ENCODE results near the gene CDK2AP2. TPM values are rescaled to one million over a fixed set of nuclear protein-coding genes. Genes with fewer than 3 reads are reported as not detected.

The CDK2AP2 gene
- total RNA-seq, 2 donors from 2014 or later = 57.1 to 91.9 TPM

DNA sequence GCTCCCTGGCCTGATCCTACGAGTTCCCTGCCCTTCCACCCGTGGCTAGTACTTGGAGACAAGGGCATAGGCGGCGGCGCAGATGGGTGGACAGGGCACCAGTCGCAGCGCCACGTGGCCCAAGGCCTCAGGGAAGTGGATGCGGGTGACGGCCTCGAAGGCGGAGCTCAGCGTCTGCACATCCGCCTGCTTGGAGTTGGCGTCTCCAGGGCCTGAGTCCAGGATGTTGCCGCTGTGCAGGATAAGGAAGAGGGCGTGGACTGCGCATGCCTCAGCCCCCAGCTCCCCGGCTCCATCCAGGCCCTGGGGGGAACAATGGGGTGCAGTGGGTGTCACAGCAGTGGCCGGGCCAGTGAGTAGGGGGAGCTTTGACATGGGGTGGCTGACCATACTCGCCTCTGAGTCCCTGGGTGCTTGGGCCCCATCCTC, 9.4 kb downstream of the CDK2AP2 start:
- H3K9me3 ChIP-seq = no peaks in the 10 kb centered on the region
- peaks cover 0 to 2% of the 10 kb centered on the region in 2 donors for H3K36me3 ChIP-seq
- H3K4me3 ChIP-seq = no peak overlapping the region
- WGBS = 73% methylated on average over 16 of the region's 21 CpGs
- H3K4me1 ChIP-seq (replicated peaks) = no peaks in the 10 kb centered on the region
- TF ChIP-seq, protein P1, sequence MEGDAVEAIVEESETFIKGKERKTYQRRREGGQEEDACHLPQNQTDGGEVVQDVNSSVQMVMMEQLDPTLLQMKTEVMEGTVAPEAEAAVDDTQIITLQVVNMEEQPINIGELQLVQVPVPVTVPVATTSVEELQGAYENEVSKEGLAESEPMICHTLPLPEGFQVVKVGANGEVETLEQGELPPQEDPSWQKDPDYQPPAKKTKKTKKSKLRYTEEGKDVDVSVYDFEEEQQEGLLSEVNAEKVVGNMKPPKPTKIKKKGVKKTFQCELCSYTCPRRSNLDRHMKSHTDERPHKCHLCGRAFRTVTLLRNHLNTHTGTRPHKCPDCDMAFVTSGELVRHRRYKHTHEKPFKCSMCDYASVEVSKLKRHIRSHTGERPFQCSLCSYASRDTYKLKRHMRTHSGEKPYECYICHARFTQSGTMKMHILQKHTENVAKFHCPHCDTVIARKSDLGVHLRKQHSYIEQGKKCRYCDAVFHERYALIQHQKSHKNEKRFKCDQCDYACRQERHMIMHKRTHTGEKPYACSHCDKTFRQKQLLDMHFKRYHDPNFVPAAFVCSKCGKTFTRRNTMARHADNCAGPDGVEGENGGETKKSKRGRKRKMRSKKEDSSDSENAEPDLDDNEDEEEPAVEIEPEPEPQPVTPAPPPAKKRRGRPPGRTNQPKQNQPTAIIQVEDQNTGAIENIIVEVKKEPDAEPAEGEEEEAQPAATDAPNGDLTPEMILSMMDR (IDR thresholded peaks at IDR 0.05) = no peak
- TF ChIP-seq POLR2A (IDR thresholded peaks at IDR 0.05) (no peak), POLR2AphosphoS5 (IDR thresholded peaks at IDR 0.05) (no peak)
- no peaks in the 10 kb centered on the region for H3K27me3 ChIP-seq (replicated peaks; ENCODE audit: insufficient read depth)
- H3K27ac ChIP-seq = no peak overlapping the region
- intact Hi-C loops (cut with DNase I) = no loop called here
- no peak for DNase-seq (ENCODE audit: low spot score)

DNA sequence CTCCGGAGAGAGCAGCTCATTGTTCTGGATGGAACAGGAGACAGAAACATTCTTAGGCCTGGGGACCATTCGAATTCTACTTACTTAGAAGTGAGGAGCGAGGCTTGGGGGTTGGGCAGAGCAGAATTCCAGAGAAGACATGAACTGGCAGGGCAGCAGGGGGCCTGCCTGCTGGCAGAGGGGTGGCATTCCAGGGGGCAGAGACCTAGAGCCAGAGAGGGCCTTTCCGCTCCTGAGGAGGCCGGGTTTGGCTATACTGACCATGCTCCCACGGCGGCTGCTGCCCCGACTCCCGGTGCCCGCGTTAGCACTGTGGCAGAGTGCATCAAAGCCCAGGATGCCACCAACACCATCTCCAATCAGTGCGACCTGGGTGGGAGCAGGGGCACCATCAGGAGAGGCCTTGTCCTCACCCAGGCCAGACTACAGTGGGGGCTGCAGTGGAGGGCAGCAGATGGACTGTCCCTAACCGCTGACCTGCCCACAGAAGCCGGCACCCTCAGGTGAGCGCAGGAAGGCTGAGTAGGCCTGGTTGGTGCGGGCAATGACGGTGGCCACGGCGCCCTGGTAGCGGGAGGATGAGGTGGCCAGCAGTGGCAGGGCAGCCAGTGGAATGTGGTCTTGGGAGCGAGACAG, 10.2 kb downstream of the CDK2AP2 start:
- Histone ChIP-seq H3K4me3 (no peak overlapping the region), H3K4me1 (replicated peaks) (no peaks in the 10 kb centered on the region), H3K27me3 (replicated peaks; ENCODE audit: insufficient read depth) (no peaks in the 10 kb centered on the region), H3K27ac (no peak overlapping the region), H3K9me3 (no peaks in the 10 kb centered on the region), H3K36me3 (peaks cover 0 to 2% of the 10 kb centered on the region in 2 donors)
- TF ChIP-seq, protein P1 (IDR thresholded peaks at IDR 0.05) = no peak
- TF ChIP-seq POLR2AphosphoS5 (IDR thresholded peaks at IDR 0.05) (no peak), POLR2A (IDR thresholded peaks at IDR 0.05) (no peak)
- DNase-seq (ENCODE audit: low spot score) = no peak
- intact Hi-C loops (cut with DNase I) = no loop called here
- 95% methylated on average over 21 of the region's 21 CpGs for WGBS

DNA sequence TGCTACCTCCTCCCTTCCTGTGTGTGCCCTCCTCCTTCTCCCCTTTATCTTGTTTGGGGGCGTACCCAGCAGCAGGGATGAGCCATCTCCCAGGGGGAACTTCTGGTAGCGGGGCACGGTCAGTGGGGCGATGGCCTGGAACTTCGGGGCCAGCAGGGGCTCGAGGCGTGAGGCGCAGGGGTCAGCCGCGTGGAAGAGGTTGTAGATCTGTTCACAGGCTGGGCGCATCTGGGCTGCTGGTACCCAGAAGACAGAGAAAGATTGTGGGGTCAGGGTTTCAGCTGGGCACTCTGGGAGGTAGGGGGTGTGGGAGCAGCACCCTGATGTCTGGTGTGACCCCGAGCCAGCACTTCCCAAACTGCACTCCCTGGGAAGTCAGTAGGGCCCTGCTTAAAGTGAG, 11.8 kb downstream of the CDK2AP2 start:
- no peak overlapping the region for H3K27ac ChIP-seq
- 93% methylated on average over 12 of the region's 12 CpGs for WGBS
- H3K36me3 ChIP-seq = no peaks in the 10 kb centered on the region
- no peak for DNase-seq (ENCODE audit: low spot score)
- intact Hi-C loops (cut with DNase I) = no loop called here
- H3K4me3 ChIP-seq = no peak overlapping the region
- TF ChIP-seq POLR2A (IDR thresholded peaks at IDR 0.05) (no peak), POLR2AphosphoS5 (IDR thresholded peaks at IDR 0.05) (no peak)
- TF ChIP-seq, protein P1 (IDR thresholded peaks at IDR 0.05) = no peak
- no peaks in the 10 kb centered on the region for H3K27me3 ChIP-seq (replicated peaks; ENCODE audit: insufficient read depth)
- no peaks in the 10 kb centered on the region for H3K9me3 ChIP-seq
- no peaks in the 10 kb centered on the region for H3K4me1 ChIP-seq (replicated peaks)

DNA sequence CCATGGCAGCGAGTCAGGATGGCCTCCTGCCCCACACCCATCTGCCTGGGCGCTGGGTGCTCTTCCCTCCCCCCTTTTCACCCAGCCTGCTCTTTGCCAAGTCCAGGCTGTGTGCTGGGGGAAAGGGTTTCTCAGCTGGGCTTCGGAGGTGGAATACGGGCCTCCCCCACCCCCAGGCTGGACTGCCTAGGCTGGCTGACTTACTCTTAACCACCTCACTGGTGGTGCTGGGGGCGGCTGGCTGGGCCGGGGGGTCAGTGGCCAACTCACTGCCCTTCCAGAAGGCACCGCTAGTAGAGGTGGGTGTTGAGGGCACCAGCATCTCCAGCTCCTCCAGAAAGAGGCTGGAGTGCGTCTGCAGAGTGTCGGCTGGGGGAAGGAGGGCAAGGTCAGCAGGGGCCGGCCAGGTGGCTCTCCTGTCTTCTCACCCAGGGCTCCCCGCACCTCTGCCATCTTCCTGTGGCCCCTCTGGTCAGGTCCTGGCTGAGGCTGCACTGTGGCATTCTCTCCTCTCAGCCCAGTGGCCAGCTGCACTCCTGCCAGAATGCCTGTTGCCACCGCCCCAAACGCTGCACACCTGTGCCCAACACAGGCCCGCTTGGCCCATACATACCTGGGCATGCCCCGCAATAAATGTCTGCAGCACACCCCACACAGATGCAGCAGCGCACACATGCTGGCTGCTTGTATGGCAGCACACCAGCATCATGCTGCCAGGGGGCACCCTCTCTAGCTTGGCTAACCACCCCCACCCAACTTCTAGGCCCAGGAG, 12.5 kb downstream of the CDK2AP2 start:
- WGBS = 90% methylated on average over 13 of the region's 16 CpGs
- no peak overlapping the region for H3K4me3 ChIP-seq
- H3K9me3 ChIP-seq = no peaks in the 10 kb centered on the region
- intact Hi-C loops (cut with DNase I) = no loop called here
- H3K27me3 ChIP-seq (replicated peaks; ENCODE audit: insufficient read depth) = no peaks in the 10 kb centered on the region
- DNase-seq (ENCODE audit: low spot score) = no peak
- H3K36me3 ChIP-seq = no peaks in the 10 kb centered on the region
- H3K27ac ChIP-seq = no peak overlapping the region
- no peaks in the 10 kb centered on the region for H3K4me1 ChIP-seq (replicated peaks)
- TF ChIP-seq, protein P1 (IDR thresholded peaks at IDR 0.05) = no peak

All from prostate gland (tissue), 2 donors.